K562 (cell line): Measurements from ENCODE around the gene GUCY2F. TPM values are rescaled to one million over a fixed set of nuclear protein-coding genes. Genes with fewer than 3 reads are reported as not detected.

ENCODE experiments used
- ATAC-seq: fragments of 200-7000 bp; cut with Tn5 transposase; 3 replicates; pipeline ENCODE4 v1.9.1; 2020; ENCODE audit warnings: moderate library complexity
- BruUV-seq: library from RNA; stranded (reverse); fragments of 400-500 nt; replicated peaks from 2 replicates; lab custom pipeline; 2021; lab: Mats Ljungman, UMichigan
- CTCF ChIA-PET: fragments of 300-600 bp; formaldehyde crosslinking; extraction: SDS; loops from one replicate; lab custom pipeline; 2021; ENCODE audit warnings: low intra/inter-chr PET ratio; lab: Yijun Ruan, JAX
- POLR2A ChIA-PET: fragments of 300-600, 350-650 bp; sonication (Branson Sonifier 250); formaldehyde crosslinking; extraction: SDS; loops from one replicate; lab custom pipeline; 2021; ENCODE audit warnings: antibody characterized with exemption, inconsistent platforms; lab: Yijun Ruan, JAX
- DNase-seq, 4 experiments: peaks; one replicate each; pipeline versions ENCODE4 v3.0.0 to v3.0.0-alpha.2; 2011 to 2018; ENCODE audit warnings: low spot score in 3 of 4, mixed read lengths in 3 of 4; ENCODE audit errors: extremely low read depth in 1 of 4
- FAIRE-seq: peaks from 2 replicates; lab custom pipeline; 2011; peaks lifted over from hg19 to GRCh38; lab: Jason Lieb, UNC
- H2AFZ ChIP-seq: 2 replicates; pipeline ENCODE4 v1.6.0; 2011; ENCODE audit warnings: low read depth, low read length, control low read depth, inconsistent platforms
- H3K27ac ChIP-seq: fragments of 200-600 bp; 3 replicates; pipeline ENCODE4 v1.8.0; 2011; ENCODE audit warnings: low read depth, mild to moderate bottlenecking, control low read depth, inconsistent platforms, low read length, moderate library complexity, mixed read lengths; ENCODE audit errors: extremely low read depth
- H3K27me3 ChIP-seq, 2 experiments: fragments of 300-600 bp in 1 of 2; 2 replicates in 1 of 2; 3 replicates in 1 of 2; pipeline versions ENCODE4 v1.6.0 to v1.8.0; 2011; ENCODE audit warnings: inconsistent platforms in 2 of 2, low read length in 2 of 2, mild to moderate bottlenecking in 1 of 2, mixed read lengths in 1 of 2, moderate library complexity in 1 of 2; ENCODE audit not compliant: control insufficient read depth in 2 of 2, insufficient read depth in 2 of 2
- H3K36me3 ChIP-seq: fragments of 300-600 bp; 3 replicates; pipeline ENCODE4 v1.8.0; 2011; ENCODE audit warnings: mild to moderate bottlenecking, low read length, inconsistent platforms; ENCODE audit not compliant: control insufficient read depth, insufficient read depth
- H3K4me1 ChIP-seq, 2 experiments: fragments of 200-600 bp in 1 of 2; replicated peaks in 1 of 2; 2 replicates in 1 of 2; 3 replicates in 1 of 2; pipeline versions ENCODE4 v1.5.1 to v1.8.0; 2011; ENCODE audit warnings: inconsistent platforms in 2 of 2, low read length in 2 of 2, mild to moderate bottlenecking in 1 of 2, mixed read lengths in 1 of 2, moderate library complexity in 1 of 2; ENCODE audit not compliant: control insufficient read depth in 2 of 2, insufficient read depth in 2 of 2
- H3K4me2 ChIP-seq: 2 replicates; pipeline ENCODE4 v1.6.1; 2011; ENCODE audit warnings: low read length, control low read depth, inconsistent platforms, mixed read lengths; ENCODE audit not compliant: insufficient read depth
- H3K4me3 ChIP-seq: fragments of 200-600 bp; sonication (generic), shearing (Covaris generic); 2 replicates; pipeline ENCODE4 v1.5.1; 2016; ENCODE audit warnings: control low read depth, inconsistent platforms
- H3K79me2 ChIP-seq: fragments of 200-600 bp; 3 replicates; pipeline ENCODE4 v1.8.0; 2011; ENCODE audit warnings: low read length, inconsistent platforms; ENCODE audit not compliant: control insufficient read depth, insufficient read depth
- H3K9ac ChIP-seq, 2 experiments: 2 replicates each; pipeline versions ENCODE4 v1.6.0 to v1.6.1; 2011; ENCODE audit warnings: low read depth in 2 of 2, low read length in 2 of 2, control low read depth in 1 of 2, inconsistent platforms in 1 of 2, mild to moderate bottlenecking in 1 of 2, mixed read lengths in 1 of 2; ENCODE audit not compliant: insufficient read depth in 1 of 2
- H3K9me1 ChIP-seq: one replicate; pipeline ENCODE4 v1.6.0; 2011; ENCODE audit warnings: inconsistent platforms, mild to moderate bottlenecking, low read length, moderate library complexity; ENCODE audit not compliant: control insufficient read depth, insufficient read depth
- H3K9me3 ChIP-seq: replicated peaks from 2 replicates; pipeline ENCODE4 v1.5.1; 2011; ENCODE audit warnings: low read depth, low read length, inconsistent platforms; ENCODE audit not compliant: control insufficient read depth, insufficient read depth
- H4K20me1 ChIP-seq: replicated peaks from 2 replicates; pipeline ENCODE4 v1.6.1; 2011; ENCODE audit warnings: low read length, inconsistent platforms, mixed read lengths; ENCODE audit not compliant: control insufficient read depth, insufficient read depth
- CBX2 ChIP-seq: fragments of 200-600 bp; sonication (generic); IDR thresholded peaks from one replicate; pipeline ENCODE4 v1.6.1; 2012; ENCODE audit warnings: mild to moderate bottlenecking, low read length, inconsistent platforms; ENCODE audit not compliant: insufficient read depth, poor library complexity, severe bottlenecking
- CREM ChIP-seq: IDR thresholded peaks from 2 replicates; pipeline ENCODE4 v1.6.1; 2014; ENCODE audit warnings: antibody characterized with exemption, low read depth
- FOXK2 ChIP-seq, 2 experiments: fragments of 450-650 bp; IDR thresholded peaks in 1 of 2; conservative IDR thresholded peaks in 1 of 2; 2 replicates each; pipeline ENCODE4 v1.6.1; 2016; ENCODE audit warnings: low read depth in 2 of 2, mild to moderate bottlenecking in 1 of 2
- HMG20B ChIP-seq: fragments of 250-450 bp; sonication (Bioruptor Pico); IDR thresholded peaks from 2 replicates; pipeline ENCODE4 v1.5.0; 2021; ENCODE audit warnings: mild to moderate bottlenecking
- HOXB6 ChIP-seq: fragments of 250-450 bp; sonication (Bioruptor Pico); IDR thresholded peaks from 2 replicates; pipeline ENCODE4 v1.5.1; 2022; ENCODE audit warnings: mild to moderate bottlenecking, borderline replicate concordance
- MYNN ChIP-seq, 2 experiments: sonication (generic); formaldehyde crosslinking in 1 of 2; IDR thresholded peaks; 2 replicates each; pipeline versions ENCODE4 v1.5.0 to v1.6.1; 2016 to 2020; ENCODE audit warnings: antibody characterized with exemption in 1 of 2, missing genetic modification reagents in 1 of 2
- NFATC3 ChIP-seq: fragments of 450-650 bp; IDR thresholded peaks from 2 replicates; pipeline ENCODE4 v1.6.1; 2017; ENCODE audit warnings: mild to moderate bottlenecking
- RBM22 ChIP-seq: fragments of 200-400 bp; formaldehyde crosslinking; IDR thresholded peaks from 2 replicates; pipeline ENCODE4 v1.6.1; 2018; ENCODE audit warnings: low read length, low read depth; ENCODE audit not compliant: poor library complexity, severe bottlenecking
- SIN3A ChIP-seq, 2 experiments: fragments of 150-350 bp in 1 of 2; IDR thresholded peaks; 2 replicates each; pipeline ENCODE4 v1.6.1; 2011 to 2016; ENCODE audit warnings: borderline replicate concordance in 2 of 2, low read depth in 2 of 2, low read length in 2 of 2, mild to moderate bottlenecking in 2 of 2, moderate library complexity in 2 of 2; ENCODE audit not compliant: control insufficient read depth in 1 of 2
- XRCC5 ChIP-seq: fragments of 200-400 bp; formaldehyde crosslinking; IDR thresholded peaks from 2 replicates; pipeline ENCODE4 v1.6.1; 2017; ENCODE audit warnings: low read depth, mild to moderate bottlenecking, low read length
- ZKSCAN3 ChIP-seq: fragments of 250-450 bp; sonication (Bioruptor Pico); IDR thresholded peaks from 2 replicates; pipeline ENCODE4 v1.4.0; 2020
- ZNF133 ChIP-seq: fragments of 250-450 bp; sonication (Bioruptor Pico); IDR thresholded peaks from 2 replicates; pipeline ENCODE4 v1.4.0; 2020; ENCODE audit warnings: mild to moderate bottlenecking
- ZNF239 ChIP-seq: fragments of 250-450 bp; sonication (Bioruptor Pico); IDR thresholded peaks from 2 replicates; pipeline ENCODE4 v1.4.0; 2020; ENCODE audit warnings: mild to moderate bottlenecking
- WGBS: fragments of 100-300 bp; shearing (Covaris generic); methylation state at CpG from one replicate; pipeline ENCODE4 v1.1.6; 2016; ENCODE audit warnings: low coverage, mixed read lengths; ENCODE audit not compliant: insufficient coverage; ENCODE audit errors: missing lambda C conversion rate; 5-methylcytosine and 5-hydroxymethylcytosine counted together
- in situ Hi-C: fragments of 300-500 bp; cut with MboI; formaldehyde crosslinking; loops from 4 replicates; pipeline ENCODE4 v1.15.0; 2018; ENCODE audit warnings: inconsistent platforms, mixed read lengths
- intact Hi-C: fragments of 100-400 bp; cut with micrococcal nuclease; formaldehyde crosslinking; loops from 2 replicates; pipeline ENCODE4 v1.14.2; 2022
- polyA plus RNA-seq, 8 experiments: library from polyadenylated mRNA; depleted of rRNA in 4 of 8; stranded (reverse) in 5 of 8; unstranded in 3 of 8; fragments of >200 nt; fragmentation: Nextera tagmentation in 2 of 8; fragmentation: Illumina TruSeq in 1 of 8; extraction: Ambion mirVana in 2 of 8; extraction: Trizol in 1 of 8; gene quantifications; 2 replicates each; pipeline versions ENCODE4 v1.2.1 to v1.2.3, GENCODE V29; 2011 to 2014; ENCODE audit warnings: inconsistent platforms in 1 of 8, missing spikeins in 1 of 8
- total RNA-seq, 7 experiments: library from RNA; depleted of rRNA in 6 of 7; stranded (reverse); fragments of >200 nt in 6 of 7; fragmentation: Illumina TruSeq in 2 of 7; extraction: Trizol in 2 of 7; gene quantifications; 2 replicates each; pipeline versions ENCODE4 v1.2.1 to v1.2.3, GENCODE V29; 2011 to 2021; ENCODE audit warnings: low replicate concordance in 1 of 7
- TF ChIP-seq, protein P1 (sequence below): fragments of 250-450 bp; sonication (Bioruptor Pico); IDR thresholded peaks from 2 replicates; pipeline ENCODE4 v1.5.0; 2021; ENCODE audit warnings: mild to moderate bottlenecking, moderate library complexity
- TF ChIP-seq, protein P2 (sequence below): fragments of 250-450 bp; sonication (Bioruptor Pico); IDR thresholded peaks from 2 replicates; pipeline ENCODE4 v1.8.0; 2022; ENCODE audit warnings: inconsistent platforms

GUCY2F gene
- total and polyA plus RNA-seq, 9 of the 15 experiments (the other 6 are each of a cell fraction or from before 2014, with no cell fraction given) = 0.01 to 0.06 (median 0.05) TPM; not detected in 6

- intact Hi-C loops = loop anchor here (2.0 to 10.0 kb wide), 2 partner anchors 406 to 670 kb away; no protein-coding TSS in a partner anchor
- ChIA-PET POLR2A (interaction anchor here (0.7 to 1.2 kb wide), 2 partner anchors 22 to 974 kb away, joined by 3 read pairs; no protein-coding TSS in a partner anchor), CTCF (interaction anchor here (1.0 to 3.5 kb wide), 5 partner anchors 145 to 406 kb away, joined by 3 to 29 read pairs (median 13); no protein-coding TSS in a partner anchor)
- H4K20me1 ChIP-seq = no peaks in the 10 kb centered on the region
- H3K9me1 ChIP-seq = no peaks in the 10 kb centered on the region
- FAIRE-seq (no peak), DNase-seq (no peak), ATAC-seq (no peak)
- H3K4me1 ChIP-seq = no peaks in the 10 kb centered on the region
- H3K36me3 ChIP-seq = no peaks in the 10 kb centered on the region
- WGBS = 0% methylated on average over 1 of the region's 1 CpG
- H3K4me3 ChIP-seq = no peak overlapping the region
- H3K4me2 ChIP-seq = no peak overlapping the region
- BruUV-seq = no TSS peak
- TF ChIP-seq MYNN (IDR thresholded peaks at IDR 0.05) = no peak
- no peak for TF ChIP-seq MYNN (CRISPR knock-in tag; IDR thresholded peaks at IDR 0.05)
- TF ChIP-seq XRCC5 = no peak
- TF ChIP-seq RBM22 = no peak
- TF ChIP-seq, protein P1, sequence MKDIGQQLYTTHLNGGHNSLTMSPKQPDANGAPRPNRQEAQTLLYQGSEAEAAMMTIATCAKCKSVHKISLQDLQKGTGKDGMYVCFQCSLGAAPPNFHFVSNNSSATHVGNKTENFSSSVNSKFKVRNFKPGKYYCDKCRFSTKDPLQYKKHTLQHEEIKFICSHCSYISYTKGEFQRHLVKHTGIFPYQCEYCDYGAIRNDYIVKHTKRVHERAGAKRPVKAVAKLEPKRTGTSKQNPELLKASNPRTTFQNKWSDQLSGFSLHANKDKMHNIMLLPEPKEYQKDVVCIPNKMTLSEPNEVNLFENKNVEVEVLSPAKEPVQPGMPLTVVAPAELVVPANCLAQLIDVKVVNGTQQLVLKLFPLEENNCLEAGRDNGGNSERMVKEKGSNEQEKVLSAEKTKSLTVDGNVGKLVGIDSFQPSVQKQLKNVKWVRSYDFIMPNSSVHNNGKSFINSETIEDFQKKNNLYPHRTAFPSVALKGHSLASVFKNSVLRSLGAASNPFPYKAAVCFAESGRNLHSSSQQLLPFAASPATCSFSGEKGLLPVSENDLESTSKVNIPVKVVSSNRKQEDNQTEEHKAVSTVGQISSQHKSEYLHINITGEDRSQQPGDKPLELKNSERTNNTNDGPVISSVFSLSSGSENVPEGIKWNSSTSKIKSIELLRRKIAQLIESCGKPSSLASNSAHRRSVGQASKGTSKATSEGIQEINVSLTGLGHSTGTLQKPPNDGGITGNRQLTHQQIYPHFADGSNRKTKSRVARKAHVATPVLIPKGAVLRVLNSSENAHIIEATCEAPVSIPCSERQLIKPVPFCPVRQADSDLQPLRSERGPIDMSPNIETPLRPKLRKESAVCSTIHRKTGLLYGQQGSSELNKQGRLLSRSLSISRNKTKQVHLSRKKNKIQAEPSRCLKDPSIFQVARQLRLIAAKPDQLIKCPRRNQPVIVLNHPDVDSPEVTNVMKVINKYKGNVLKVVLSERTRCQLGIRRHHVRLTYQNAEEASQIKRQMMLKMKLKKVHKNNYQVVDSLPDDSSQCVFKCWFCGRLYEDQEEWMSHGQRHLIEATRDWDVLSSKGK (CRISPR knock-in tag) = no peak
- no peak for TF ChIP-seq SIN3A (IDR thresholded peaks at IDR 0.05; ENCODE audit: borderline replicate concordance in 2 of 2, control insufficient read depth in 1 of 2, low read depth in 2 of 2, low read length in 2 of 2)
- no peak for TF ChIP-seq ZNF239 (CRISPR knock-in tag)
- no peak for TF ChIP-seq HMG20B (CRISPR knock-in tag)
- no peak for TF ChIP-seq FOXK2 (conservative IDR thresholded peaks at IDR 0.05 in 1 of 2, IDR thresholded peaks at IDR 0.05 in 1 of 2; ENCODE audit: low read depth in 2 of 2)
- no peak for TF ChIP-seq NFATC3
- TF ChIP-seq ZKSCAN3 (CRISPR knock-in tag) = no peak
- no peak for TF ChIP-seq CBX2
- no peak for TF ChIP-seq HOXB6
- TF ChIP-seq, protein P2, sequence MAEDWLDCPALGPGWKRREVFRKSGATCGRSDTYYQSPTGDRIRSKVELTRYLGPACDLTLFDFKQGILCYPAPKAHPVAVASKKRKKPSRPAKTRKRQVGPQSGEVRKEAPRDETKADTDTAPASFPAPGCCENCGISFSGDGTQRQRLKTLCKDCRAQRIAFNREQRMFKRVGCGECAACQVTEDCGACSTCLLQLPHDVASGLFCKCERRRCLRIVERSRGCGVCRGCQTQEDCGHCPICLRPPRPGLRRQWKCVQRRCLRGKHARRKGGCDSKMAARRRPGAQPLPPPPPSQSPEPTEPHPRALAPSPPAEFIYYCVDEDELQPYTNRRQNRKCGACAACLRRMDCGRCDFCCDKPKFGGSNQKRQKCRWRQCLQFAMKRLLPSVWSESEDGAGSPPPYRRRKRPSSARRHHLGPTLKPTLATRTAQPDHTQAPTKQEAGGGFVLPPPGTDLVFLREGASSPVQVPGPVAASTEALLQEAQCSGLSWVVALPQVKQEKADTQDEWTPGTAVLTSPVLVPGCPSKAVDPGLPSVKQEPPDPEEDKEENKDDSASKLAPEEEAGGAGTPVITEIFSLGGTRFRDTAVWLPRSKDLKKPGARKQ (CRISPR knock-in tag) = no peak
- TF ChIP-seq ZNF133 (CRISPR knock-in tag) = no peak
- no peak for TF ChIP-seq CREM
- in situ Hi-C loops = loop anchor here (10.0 kb wide), 1 partner anchor 150 kb away; no protein-coding TSS in a partner anchor
- no peak overlapping the region for H3K9ac ChIP-seq
- H3K9me3 ChIP-seq = no peaks in the 10 kb centered on the region
- H3K27ac ChIP-seq = no peak overlapping the region
- H3K79me2 ChIP-seq = no peaks in the 10 kb centered on the region
- no peaks in the 10 kb centered on the region for H3K27me3 ChIP-seq
- H2AFZ ChIP-seq = no peak overlapping the region
Observed at GRCh38 chrX:109484886-109485285, 3.0 kb upstream of the GUCY2F start.
